ENCODE measurements around the gene CNTN1. TPM values are rescaled to one million over a fixed set of nuclear protein-coding genes. Genes with fewer than 3 reads are reported as not detected.

CNTN1 gene
- total RNA-seq, 1 donor: 0.36 TPM

- peak; percentile 11 for DNase-seq (ENCODE audit: insufficient read length, low spot score, missing footprints)
- H3K4me1 ChIP-seq (ENCODE audit: insufficient read depth, low read length): no peaks in the 10 kb centered on the region
- H3K4me3 ChIP-seq (ENCODE audit: insufficient read depth, low read length): no peak overlapping the region
- H3K27ac ChIP-seq (ENCODE audit: low read depth, low read length): no peak overlapping the region
- H3K36me3 ChIP-seq (ENCODE audit: insufficient read depth, low read length): no peaks in the 10 kb centered on the region
- no peak overlapping the region for H2AFZ ChIP-seq (ENCODE audit: low read length)
- H3K27me3 ChIP-seq (ENCODE audit: insufficient read depth, low read length): no peaks in the 10 kb centered on the region
- H3K9me3 ChIP-seq (ENCODE audit: low read depth, low read length): no peaks in the 10 kb centered on the region
- no peak overlapping the region for H3K4me2 ChIP-seq (ENCODE audit: insufficient read depth, low read length)
- no peaks in the 10 kb centered on the region for H3K79me2 ChIP-seq (ENCODE audit: insufficient read depth, low read length)
- no peak for TF ChIP-seq CTCF (IDR thresholded peaks at IDR 0.05; ENCODE audit: extremely low read depth, low read depth, low read length)
- no peaks in the 10 kb centered on the region for H4K20me1 ChIP-seq (ENCODE audit: insufficient read depth, low read length)
Observed at GRCh38 chr12:41032386-41032785, 340.1 kb downstream of the CNTN1 start.

GRCh38 chr12:41034686-41035085, 342.4 kb downstream of the CNTN1 start:
- Histone ChIP-seq H3K4me3 (ENCODE audit: insufficient read depth, low read length) (no peak overlapping the region), H4K20me1 (ENCODE audit: insufficient read depth, low read length) (no peaks in the 10 kb centered on the region), H3K27ac (ENCODE audit: low read depth, low read length) (no peak overlapping the region), H3K36me3 (ENCODE audit: insufficient read depth, low read length) (no peaks in the 10 kb centered on the region), H3K9me3 (ENCODE audit: low read depth, low read length) (no peaks in the 10 kb centered on the region), H3K4me2 (ENCODE audit: insufficient read depth, low read length) (no peak overlapping the region), H3K27me3 (ENCODE audit: insufficient read depth, low read length) (no peaks in the 10 kb centered on the region), H3K79me2 (ENCODE audit: insufficient read depth, low read length) (no peaks in the 10 kb centered on the region), H3K4me1 (ENCODE audit: insufficient read depth, low read length) (no peaks in the 10 kb centered on the region), H2AFZ (ENCODE audit: low read length) (no peak overlapping the region)
- no peak for TF ChIP-seq CTCF (IDR thresholded peaks at IDR 0.05; ENCODE audit: extremely low read depth, low read depth, low read length)
- no peak for DNase-seq (ENCODE audit: insufficient read length, low spot score, missing footprints)

GRCh38 chr12:41039461-41039860, 347.2 kb downstream of the CNTN1 start:
- Histone ChIP-seq H3K79me2 (ENCODE audit: insufficient read depth, low read length) (no peaks in the 10 kb centered on the region), H3K9me3 (ENCODE audit: low read depth, low read length) (no peaks in the 10 kb centered on the region), H3K27me3 (ENCODE audit: insufficient read depth, low read length) (no peaks in the 10 kb centered on the region), H4K20me1 (ENCODE audit: insufficient read depth, low read length) (no peaks in the 10 kb centered on the region), H2AFZ (ENCODE audit: low read length) (no peak overlapping the region), H3K36me3 (ENCODE audit: insufficient read depth, low read length) (no peaks in the 10 kb centered on the region), H3K4me1 (ENCODE audit: insufficient read depth, low read length) (no peaks in the 10 kb centered on the region), H3K4me2 (ENCODE audit: insufficient read depth, low read length) (no peak overlapping the region), H3K4me3 (ENCODE audit: insufficient read depth, low read length) (no peak overlapping the region), H3K27ac (ENCODE audit: low read depth, low read length) (no peak overlapping the region)
- no peak for DNase-seq (ENCODE audit: insufficient read length, low spot score, missing footprints)
- no peak for TF ChIP-seq CTCF (IDR thresholded peaks at IDR 0.05; ENCODE audit: extremely low read depth, low read depth, low read length)

GRCh38 chr12:41045509-41045908, 353.3 kb downstream of the CNTN1 start:
- no peaks in the 10 kb centered on the region for H3K27me3 ChIP-seq (ENCODE audit: insufficient read depth, low read length)
- no peak for DNase-seq (ENCODE audit: insufficient read length, low spot score, missing footprints)
- no peaks in the 10 kb centered on the region for H4K20me1 ChIP-seq (ENCODE audit: insufficient read depth, low read length)
- H3K79me2 ChIP-seq (ENCODE audit: insufficient read depth, low read length): no peaks in the 10 kb centered on the region
- TF ChIP-seq CTCF (IDR thresholded peaks at IDR 0.05; ENCODE audit: extremely low read depth, low read depth, low read length): no peak
- no peak overlapping the region for H3K4me2 ChIP-seq (ENCODE audit: insufficient read depth, low read length)
- H3K4me1 ChIP-seq (ENCODE audit: insufficient read depth, low read length): no peaks in the 10 kb centered on the region
- H3K4me3 ChIP-seq (ENCODE audit: insufficient read depth, low read length): no peak overlapping the region
- H3K27ac ChIP-seq (ENCODE audit: low read depth, low read length): no peak overlapping the region
- H3K36me3 ChIP-seq (ENCODE audit: insufficient read depth, low read length): no peaks in the 10 kb centered on the region
- no peak overlapping the region for H2AFZ ChIP-seq (ENCODE audit: low read length)
- no peaks in the 10 kb centered on the region for H3K9me3 ChIP-seq (ENCODE audit: low read depth, low read length)
